Colonic mucosa (tissue), 4 donors: ENCODE measurements around the gene PCNX1. TPM values are rescaled to one million over a fixed set of nuclear protein-coding genes. Genes with fewer than 3 reads are reported as not detected.

Experiments
- DNase-seq: peaks from one replicate; pipeline ENCODE4 v3.0.0-alpha.2; 2020
- H3K27ac ChIP-seq: fragments of 200-600 bp; one replicate; pipeline ENCODE4 v1.8.0; 2021
- H3K27me3 ChIP-seq: fragments of 200-600 bp; one replicate; pipeline ENCODE4 v1.8.0; 2021
- H3K36me3 ChIP-seq: fragments of 200-600 bp; one replicate; pipeline ENCODE4 v1.8.0; 2021
- H3K4me1 ChIP-seq: fragments of 200-600 bp; one replicate; pipeline ENCODE4 v1.8.0; 2021; ENCODE audit warnings: mild to moderate bottlenecking
- H3K4me3 ChIP-seq: fragments of 200-600 bp; one replicate; pipeline ENCODE4 v1.8.0; 2021
- H3K9ac ChIP-seq, 2 donors: one replicate each; pipeline ENCODE4 v1.7.0; 2013; ENCODE audit warnings: control low read depth in 2 of 2, low read depth in 2 of 2, low read length in 2 of 2
- H3K9me3 ChIP-seq: fragments of 200-600 bp; one replicate; pipeline ENCODE4 v1.8.0; 2021
- CTCF ChIP-seq: fragments of 200-600 bp; IDR thresholded peaks from one replicate; pipeline ENCODE4 v1.8.0; 2022; ENCODE audit warnings: antibody characterized with exemption, mild to moderate bottlenecking
- intact Hi-C: fragments of 100-400 bp; cut with DNase I; formaldehyde crosslinking; loops from one replicate; pipeline ENCODE4 v1.14.1; 2022
- total RNA-seq, 2 donors: library from RNA; stranded (reverse); fragmentation: NEBNext Ultra II Directional in 1 of 2; extraction: Animal tissue kit (Norgen Biotek cat#: 25700) in 1 of 2; gene quantifications; one replicate each; pipeline ENCODE4 v1.2.1, GENCODE V29; 2021
- donor health status: healthy.
- donor health status: DM: no; HTN: no; CAD: no.
- donor health status: DM: no; HTN: no; CAD: no.

PCNX1 gene
- total RNA-seq, 2 donors from 2014 or later: 18.1 to 26.7 TPM

- Histone ChIP-seq H3K9ac (no peak overlapping the region), H3K27me3 (no peaks in the 10 kb centered on the region), H3K4me3 (no peak overlapping the region), H3K27ac (no peak overlapping the region), H3K36me3 (no peaks in the 10 kb centered on the region), H3K4me1 (no peaks in the 10 kb centered on the region), H3K9me3 (no peaks in the 10 kb centered on the region)
- TF ChIP-seq CTCF: no peak
- intact Hi-C loops: no loop called here
- no peak for DNase-seq
Observed at GRCh38 chr14:71089971-71090370, 182.7 kb downstream of the PCNX1 start.

GRCh38 chr14:71094722-71095121 lies 187.5 kb downstream of the PCNX1 start:
- no peak for TF ChIP-seq CTCF
- DNase-seq: no peak
- Histone ChIP-seq H3K4me3 (no peak overlapping the region), H3K4me1 (no peaks in the 10 kb centered on the region), H3K9ac (no peak overlapping the region), H3K27ac (no peak overlapping the region), H3K27me3 (no peaks in the 10 kb centered on the region), H3K9me3 (no peaks in the 10 kb centered on the region), H3K36me3 (no peaks in the 10 kb centered on the region)
- intact Hi-C loops: no loop called here

GRCh38 chr14:71096947-71097346 lies 189.7 kb downstream of the PCNX1 start:
- no peak for TF ChIP-seq CTCF
- no peaks in the 10 kb centered on the region for H3K27me3 ChIP-seq

GRCh38 chr14:71103662-71104484 lies 196.6 kb downstream of the PCNX1 start:
- H3K9ac ChIP-seq: no peak overlapping the region
- no peaks in the 10 kb centered on the region for H3K27me3 ChIP-seq
- no peaks in the 10 kb centered on the region for H3K36me3 ChIP-seq
- no peaks in the 10 kb centered on the region for H3K4me1 ChIP-seq
- H3K9me3 ChIP-seq: no peaks in the 10 kb centered on the region
- intact Hi-C loops: loop anchor here (5.0 kb wide), 1 partner anchor 648 kb away; no protein-coding TSS in a partner anchor
- no peak overlapping the region for H3K27ac ChIP-seq
- H3K4me3 ChIP-seq: no peak overlapping the region
- no peak for DNase-seq
- peak; percentile 72 for TF ChIP-seq CTCF

More at GRCh38 chr14:71096947-71097346, 189.7 kb downstream of the PCNX1 start:
- Histone ChIP-seq H3K4me1 (no peaks in the 10 kb centered on the region), H3K4me3 (no peak overlapping the region), H3K27ac (no peak overlapping the region), H3K9ac (no peak overlapping the region), H3K9me3 (no peaks in the 10 kb centered on the region), H3K36me3 (no peaks in the 10 kb centered on the region)
- intact Hi-C loops: no loop called here
- DNase-seq: no peak

GRCh38 chr14:71105177-71105576 lies 197.9 kb downstream of the PCNX1 start:
- Histone ChIP-seq H3K9ac (no peak overlapping the region), H3K27me3 (no peaks in the 10 kb centered on the region)

More at GRCh38 chr14:71105177-71105576, 197.9 kb downstream of the PCNX1 start:
- Histone ChIP-seq H3K4me1 (no peaks in the 10 kb centered on the region), H3K4me3 (no peak overlapping the region), H3K9me3 (no peaks in the 10 kb centered on the region), H3K27ac (no peak overlapping the region), H3K36me3 (no peaks in the 10 kb centered on the region)
- no peak for TF ChIP-seq CTCF
- no peak for DNase-seq
- intact Hi-C loops: no loop called here
